ENCODE data around the gene LCLAT1.
"Not testable (repeated sequence)": the region's sequence is repeated elsewhere in the genome, so short reads cannot be mapped to it uniquely, and the experiment has no call there.

The LCLAT1 gene

DNA sequence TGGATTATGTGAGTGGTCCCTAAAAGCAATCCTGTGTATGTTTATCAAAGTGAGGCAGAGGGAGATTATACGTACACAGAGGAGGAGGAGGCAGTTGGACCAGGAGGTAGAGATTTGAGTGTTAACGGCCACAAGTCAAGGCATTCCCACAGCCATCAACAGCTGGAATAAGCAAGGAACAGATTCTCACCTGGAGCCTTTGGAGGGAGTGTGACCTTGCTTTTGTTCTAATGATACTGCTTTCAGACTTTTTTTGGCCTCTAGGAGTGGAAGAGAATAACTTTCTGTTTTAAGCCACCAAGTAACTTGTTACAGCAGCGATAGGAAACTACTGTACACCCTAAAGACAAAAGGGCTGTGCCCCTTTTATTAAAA, 18.1 kb downstream of the LCLAT1 start:
- Histone ChIP-seq H3K9me3 (ENCODE audit: low read depth, low read length) (peaks cover 3% of the 10 kb centered on the region; the same call in 1 of the 2 replicates), H3K36me3 (ENCODE audit: insufficient read depth, low read length) (peaks cover 6% of the 10 kb centered on the region), H3K9ac (ENCODE audit: insufficient read length) (no peak overlapping the region), H3K4me3 (no peak overlapping the region), H3K27ac (0 out of 2 replicates have a peak overlapping the region, but pooled peaks have one; percentile 1)
- DNase-seq (ENCODE audit: low read depth, low spot score): no peak
- TF ChIP-seq FOXP2 (optimal IDR thresholded peaks at IDR 0.05; ENCODE audit: control extremely low read depth, extremely low read length, insufficient read depth): no peak
- TF ChIP-seq POLR2AphosphoS5 (IDR thresholded peaks at IDR 0.05; ENCODE audit: borderline replicate concordance, low read depth, low read length): no peak
- no peak for TF ChIP-seq EZH2 (IDR thresholded peaks at IDR 0.05)

DNA sequence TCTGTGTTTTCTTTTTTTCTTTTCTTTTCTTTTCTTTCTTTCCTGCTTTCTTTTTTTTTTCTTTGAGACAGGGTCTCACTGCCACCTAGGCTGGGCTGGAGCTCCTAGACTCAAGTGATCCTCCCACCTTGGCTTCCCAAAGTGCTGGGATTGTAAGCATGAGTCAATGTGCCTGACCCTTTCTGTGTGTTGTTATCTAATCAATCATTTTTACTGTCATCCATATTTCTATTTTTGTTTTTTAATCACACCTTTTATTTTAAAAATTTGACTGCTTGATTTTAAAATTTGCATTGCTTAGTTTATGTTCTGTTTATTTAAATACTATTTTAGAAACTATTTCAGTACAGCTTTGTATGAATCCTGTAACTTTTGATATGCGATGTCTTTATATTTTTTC, 19.2 kb downstream of the LCLAT1 start:
- Histone ChIP-seq H3K4me3 (no peak overlapping the region), H3K27ac (0 out of 2 replicates have a peak overlapping the region, but pooled peaks have one; percentile 19), H3K9ac (ENCODE audit: insufficient read length) (no peak overlapping the region), H3K36me3 (ENCODE audit: insufficient read depth, low read length) (peaks cover 6% of the 10 kb centered on the region), H3K9me3 (ENCODE audit: low read depth, low read length) (peaks cover 3% of the 10 kb centered on the region; the same call in 1 of the 2 replicates)
- no peak for TF ChIP-seq EZH2 (IDR thresholded peaks at IDR 0.05)
- TF ChIP-seq FOXP2 (optimal IDR thresholded peaks at IDR 0.05; ENCODE audit: control extremely low read depth, extremely low read length, insufficient read depth): no peak
- TF ChIP-seq POLR2AphosphoS5 (IDR thresholded peaks at IDR 0.05; ENCODE audit: borderline replicate concordance, low read depth, low read length): no peak
- no peak for DNase-seq (ENCODE audit: low read depth, low spot score)

- H3K9ac ChIP-seq (ENCODE audit: insufficient read length); H3K4me3 ChIP-seq; H3K36me3 ChIP-seq (ENCODE audit: insufficient read depth, low read length); DNase-seq (ENCODE audit: low read depth, low spot score); H3K9me3 ChIP-seq (ENCODE audit: low read depth, low read length); H3K27ac ChIP-seq: not testable (repeated sequence)
These were observed 20.2 kb downstream of the LCLAT1 start for GRCh38 chr2:30467062-30467826.

DNA sequence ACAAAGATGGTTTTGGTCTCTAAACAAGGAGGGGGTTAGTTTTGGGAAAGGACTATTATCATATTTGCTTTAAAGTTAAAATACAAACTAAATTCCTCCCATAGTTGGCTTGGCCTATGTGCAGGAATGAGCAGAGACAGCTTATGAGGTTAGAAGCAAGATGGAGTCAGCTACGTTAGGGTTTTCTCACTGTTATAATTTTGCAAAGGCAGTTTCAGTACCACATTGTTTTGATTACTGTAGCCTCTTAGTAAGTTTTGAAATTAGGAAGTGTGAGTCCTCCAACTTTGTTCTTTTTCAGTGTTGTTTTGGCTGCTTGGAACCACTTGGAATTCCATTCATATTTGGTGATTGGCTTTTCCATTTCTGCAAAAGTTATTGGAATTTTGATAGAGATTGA, 23.4 kb downstream of the LCLAT1 start:
- TF ChIP-seq EZH2 (IDR thresholded peaks at IDR 0.05): no peak
- TF ChIP-seq POLR2AphosphoS5 (IDR thresholded peaks at IDR 0.05; ENCODE audit: borderline replicate concordance, low read depth, low read length): no peak
- TF ChIP-seq FOXP2 (optimal IDR thresholded peaks at IDR 0.05; ENCODE audit: control extremely low read depth, extremely low read length, insufficient read depth): no peak
- peaks cover 3% of the 10 kb centered on the region; the same call in 1 of the 2 replicates for H3K9me3 ChIP-seq (ENCODE audit: low read depth, low read length)
- no peak overlapping the region for H3K27ac ChIP-seq
- DNase-seq (ENCODE audit: low read depth, low spot score): no peak
- H3K9ac ChIP-seq (ENCODE audit: insufficient read length): no peak overlapping the region
- no peak overlapping the region for H3K4me3 ChIP-seq
- H3K36me3 ChIP-seq (ENCODE audit: insufficient read depth, low read length): peaks cover 6% of the 10 kb centered on the region

GRCh38 chr2:30472326-30472725, 25.3 kb downstream of the LCLAT1 start:
- TF ChIP-seq FOXP2 (optimal IDR thresholded peaks at IDR 0.05; ENCODE audit: control extremely low read depth, extremely low read length, insufficient read depth) (no peak), EZH2 (IDR thresholded peaks at IDR 0.05) (no peak), POLR2AphosphoS5 (IDR thresholded peaks at IDR 0.05; ENCODE audit: borderline replicate concordance, low read depth, low read length) (no peak)
- H3K9ac ChIP-seq (ENCODE audit: insufficient read length): peak overlapping the region; percentile 2
- peak overlapping the region; percentile 90 for H3K27ac ChIP-seq
- no peak for DNase-seq (ENCODE audit: low read depth, low spot score)
- peaks cover 3% of the 10 kb centered on the region; the same call in 1 of the 2 replicates for H3K9me3 ChIP-seq (ENCODE audit: low read depth, low read length)
- peaks cover 12% of the 10 kb centered on the region for H3K36me3 ChIP-seq (ENCODE audit: insufficient read depth, low read length)
- H3K4me3 ChIP-seq: peak overlapping the region; percentile 3; the same call in 1 of the 2 replicates

DNA sequence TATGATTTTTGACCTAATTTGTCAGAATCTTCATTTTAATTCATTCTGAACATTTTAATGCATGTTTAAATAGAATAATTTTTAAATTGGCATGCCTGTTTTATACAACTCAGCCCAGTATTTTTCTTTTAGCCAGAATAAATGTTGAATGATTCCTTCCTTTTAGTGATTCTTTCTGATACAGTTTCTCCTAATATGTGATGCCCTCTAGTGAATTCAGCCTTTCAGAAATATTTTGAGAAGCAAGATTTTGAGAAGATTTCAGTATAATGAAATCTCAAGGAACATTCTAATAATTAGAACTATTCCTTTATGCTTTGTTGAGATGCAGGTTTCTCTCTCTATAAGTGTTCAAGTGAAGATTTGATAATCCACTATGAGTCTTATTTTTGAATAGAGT, 28.5 kb downstream of the LCLAT1 start:
- no peak overlapping the region for H3K9ac ChIP-seq (ENCODE audit: insufficient read length)
- no peaks in the 10 kb centered on the region; the same call in 1 of the 2 replicates for H3K9me3 ChIP-seq (ENCODE audit: low read depth, low read length)
- TF ChIP-seq POLR2AphosphoS5 (IDR thresholded peaks at IDR 0.05; ENCODE audit: borderline replicate concordance, low read depth, low read length): no peak
- no peak for TF ChIP-seq FOXP2 (optimal IDR thresholded peaks at IDR 0.05; ENCODE audit: control extremely low read depth, extremely low read length, insufficient read depth)
- TF ChIP-seq EZH2 (IDR thresholded peaks at IDR 0.05): no peak
- no peak for DNase-seq (ENCODE audit: low read depth, low spot score)
- H3K36me3 ChIP-seq (ENCODE audit: insufficient read depth, low read length): peaks cover 17% of the 10 kb centered on the region
- H3K27ac ChIP-seq: no peak overlapping the region
- H3K4me3 ChIP-seq: no peak overlapping the region

DNA sequence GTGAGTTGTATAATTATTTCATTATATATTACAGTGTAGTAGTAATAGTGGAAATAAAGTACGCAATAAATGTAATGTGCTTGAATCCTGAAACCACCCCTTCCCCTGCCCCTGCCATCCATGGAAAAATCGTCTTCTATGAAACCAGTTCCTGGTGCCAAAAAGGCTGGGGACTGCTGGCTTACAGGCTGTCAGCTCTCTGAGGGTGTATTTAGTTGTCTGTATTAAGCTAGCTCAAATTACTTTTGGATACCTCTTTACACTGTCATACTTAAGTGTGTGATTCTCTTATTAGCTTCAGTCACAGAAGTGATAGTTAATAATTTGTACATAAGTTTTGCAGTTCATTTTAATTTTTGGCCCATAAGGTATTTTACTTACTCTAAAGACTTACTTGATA, 29.6 kb downstream of the LCLAT1 start:
- Histone ChIP-seq H3K9me3 (ENCODE audit: low read depth, low read length) (no peaks in the 10 kb centered on the region; the same call in 1 of the 2 replicates), H3K27ac (no peak overlapping the region), H3K9ac (ENCODE audit: insufficient read length) (no peak overlapping the region), H3K4me3 (no peak overlapping the region), H3K36me3 (ENCODE audit: insufficient read depth, low read length) (peaks cover 14% of the 10 kb centered on the region; the same call in 1 of the 2 replicates)
- no peak for DNase-seq (ENCODE audit: low read depth, low spot score)
- TF ChIP-seq FOXP2 (optimal IDR thresholded peaks at IDR 0.05; ENCODE audit: control extremely low read depth, extremely low read length, insufficient read depth) (no peak), POLR2AphosphoS5 (IDR thresholded peaks at IDR 0.05; ENCODE audit: borderline replicate concordance, low read depth, low read length) (no peak), EZH2 (IDR thresholded peaks at IDR 0.05) (no peak)

DNA sequence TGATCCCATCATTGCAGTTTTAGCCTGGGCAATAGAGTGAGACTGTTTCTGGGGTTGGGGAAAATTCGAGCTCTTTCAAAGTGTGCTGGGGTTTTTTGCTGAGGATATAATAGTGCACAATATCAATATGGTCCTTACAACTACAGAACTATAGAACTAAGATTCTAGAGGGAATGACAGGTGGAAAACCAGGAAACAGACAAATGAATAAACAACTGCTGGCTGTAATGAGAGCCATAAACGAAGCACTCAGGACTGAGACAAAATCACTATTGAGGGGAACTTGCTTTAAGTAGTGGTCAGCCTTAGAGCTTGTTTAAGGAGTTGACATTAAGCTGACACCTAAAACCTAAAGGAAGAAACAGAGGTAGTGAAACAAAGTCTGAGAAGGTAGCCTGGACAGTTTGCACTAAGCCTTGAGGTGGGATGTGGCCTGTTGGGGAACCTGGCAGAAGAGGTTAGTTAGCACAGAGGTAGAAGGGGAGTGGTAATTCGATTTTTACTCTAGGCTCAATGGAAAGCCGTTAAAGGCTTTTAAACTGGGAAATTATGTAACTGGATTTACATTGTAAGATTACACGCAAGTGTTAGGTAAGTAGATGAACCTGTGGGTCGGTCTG, 33.8 kb downstream of the LCLAT1 start:
- Histone ChIP-seq H3K9ac (ENCODE audit: insufficient read length) (no peak overlapping the region), H3K4me3 (no peak overlapping the region), H3K9me3 (ENCODE audit: low read depth, low read length) (0 out of 2 replicates have a peak, but pooled peaks cover 2% of the 10 kb centered on the region), H3K27ac (no peak overlapping the region), H3K36me3 (ENCODE audit: insufficient read depth, low read length) (peaks cover 17% of the 10 kb centered on the region; the same call in 1 of the 2 replicates)
- TF ChIP-seq POLR2AphosphoS5 (IDR thresholded peaks at IDR 0.05; ENCODE audit: borderline replicate concordance, low read depth, low read length) (no peak), EZH2 (IDR thresholded peaks at IDR 0.05) (no peak), FOXP2 (optimal IDR thresholded peaks at IDR 0.05; ENCODE audit: control extremely low read depth, extremely low read length, insufficient read depth) (no peak)
- no peak for DNase-seq (ENCODE audit: low read depth, low spot score)

Measured in SK-N-MC (cell line).